Mesothelial cell of epicardium (in vitro differentiated cells): ENCODE measurements around the gene MAD1L1. TPM values are rescaled to one million over a fixed set of nuclear protein-coding genes. Genes with fewer than 3 reads are reported as not detected.

Experiments
- DNase-seq, 2 experiments: peaks; one replicate each; pipeline ENCODE4 v3.0.0; 2021; ENCODE audit warnings: low spot score in 2 of 2; ENCODE audit not compliant: unreplicated experiment in 2 of 2
- H3K27ac Mint-ChIP-seq: 2 replicates; pipeline ENCODE4 v1.8.0; 2021; ENCODE audit warnings: mixed read lengths
- H3K27me3 Mint-ChIP-seq: 2 replicates; pipeline ENCODE4 v1.8.0; 2021; ENCODE audit warnings: low read depth, mixed read lengths
- H3K36me3 Mint-ChIP-seq: 2 replicates; pipeline ENCODE4 v1.8.0; 2021; ENCODE audit warnings: mixed read lengths
- H3K4me1 Mint-ChIP-seq: 2 replicates; pipeline ENCODE4 v1.8.0; 2021; ENCODE audit warnings: mixed read lengths
- H3K4me3 Mint-ChIP-seq: 2 replicates; pipeline ENCODE4 v1.8.0; 2021; ENCODE audit warnings: mild to moderate bottlenecking, moderate library complexity, mixed read lengths
- H3K9me3 Mint-ChIP-seq: 2 replicates; pipeline ENCODE4 v1.8.0; 2021; ENCODE audit warnings: mixed read lengths
- CTCF ChIP-seq: fragments of 200-600 bp; sonication (generic); IDR thresholded peaks from one replicate; pipeline ENCODE4 v1.5.0; 2021; ENCODE audit warnings: antibody characterized with exemption; ENCODE audit not compliant: unreplicated experiment
- total RNA-seq: library from RNA; stranded (reverse); gene quantifications from 3 replicates; pipeline ENCODE4 v1.2.1, GENCODE V29; 2021

The MAD1L1 gene
- total RNA-seq, 1 donor from 2014 or later = 45.0 TPM

GRCh38 chr7:2257651-2258050 lies 24.9 kb upstream of the MAD1L1 start:
- no peaks in the 10 kb centered on the region for H3K27me3 Mint-ChIP-seq
- no peak for DNase-seq
- peaks cover 18% of the 10 kb centered on the region for H3K36me3 Mint-ChIP-seq
- no peak overlapping the region for H3K27ac Mint-ChIP-seq
- H3K9me3 Mint-ChIP-seq = no peaks in the 10 kb centered on the region
- H3K4me3 Mint-ChIP-seq = no peak overlapping the region
- H3K4me1 Mint-ChIP-seq = peaks cover 7% of the 10 kb centered on the region
- TF ChIP-seq CTCF = no peak

- Mint-ChIP-seq H3K4me1 (peaks cover 7% of the 10 kb centered on the region), H3K4me3 (no peak overlapping the region), H3K36me3 (peaks cover 16% of the 10 kb centered on the region), H3K9me3 (no peaks in the 10 kb centered on the region), H3K27ac (no peak overlapping the region), H3K27me3 (no peaks in the 10 kb centered on the region)
- DNase-seq = no peak
- TF ChIP-seq CTCF = no peak
Measured at GRCh38 chr7:2257046-2257551, 24.4 kb upstream of the MAD1L1 start.

GRCh38 chr7:2256306-2257045 lies 23.7 kb upstream of the MAD1L1 start:
- no peak for TF ChIP-seq CTCF
- Mint-ChIP-seq H3K27ac (no peak overlapping the region), H3K27me3 (no peaks in the 10 kb centered on the region), H3K4me1 (peaks cover 7% of the 10 kb centered on the region), H3K4me3 (no peak overlapping the region), H3K9me3 (no peaks in the 10 kb centered on the region), H3K36me3 (peaks cover 16% of the 10 kb centered on the region)
- no peak for DNase-seq

GRCh38 chr7:2255145-2256139 lies 22.7 kb upstream of the MAD1L1 start:
- H3K9me3 Mint-ChIP-seq = no peaks in the 10 kb centered on the region
- no peak for TF ChIP-seq CTCF
- no peak overlapping the region for H3K4me3 Mint-ChIP-seq
- H3K27me3 Mint-ChIP-seq = no peaks in the 10 kb centered on the region
- peaks cover 19% of the 10 kb centered on the region for H3K36me3 Mint-ChIP-seq
- no peak for DNase-seq
- H3K27ac Mint-ChIP-seq = no peak overlapping the region
- peaks cover under 1% of the 10 kb centered on the region for H3K4me1 Mint-ChIP-seq

- no peak overlapping the region for H3K27ac Mint-ChIP-seq
- TF ChIP-seq CTCF = no peak
Measured at GRCh38 chr7:2254429-2255144, 21.8 kb upstream of the MAD1L1 start.

More at GRCh38 chr7:2254429-2255144, 21.8 kb upstream of the MAD1L1 start:
- H3K4me3 Mint-ChIP-seq = no peak overlapping the region
- H3K27me3 Mint-ChIP-seq = no peaks in the 10 kb centered on the region
- peaks cover 17% of the 10 kb centered on the region for H3K36me3 Mint-ChIP-seq
- DNase-seq = no peak
- no peaks in the 10 kb centered on the region for H3K4me1 Mint-ChIP-seq
- H3K9me3 Mint-ChIP-seq = no peaks in the 10 kb centered on the region
